HepG2 (cell line): ENCODE measurements around the gene ATP5PF.

Experiments used
- CCDC6 ChIP-seq: sonication (generic); formaldehyde crosslinking; IDR thresholded peaks from 2 replicates; pipeline ENCODE4 v1.8.1; 2022; ENCODE audit warnings: mild to moderate bottlenecking, missing genetic modification reagents, moderate library complexity
- JUN ChIP-seq: sonication (generic); formaldehyde crosslinking; IDR thresholded peaks from 2 replicates; pipeline ENCODE4 v1.4.0; 2020; ENCODE audit warnings: mild to moderate bottlenecking, missing genetic modification reagents
- PCBP2 ChIP-seq: fragments of 200-400 bp; formaldehyde crosslinking; optimal IDR thresholded peaks from 2 replicates; pipeline ENCODE3; 2018; ENCODE audit warnings: low read length, low read depth; ENCODE audit not compliant: poor library complexity, severe bottlenecking
- POLR2A ChIP-seq, 2 experiments: IDR thresholded peaks; 2 replicates each; pipeline ENCODE4 v1.6.1; 2011; ENCODE audit warnings: low read depth in 2 of 2, low read length in 2 of 2, mild to moderate bottlenecking in 1 of 2, moderate library complexity in 1 of 2; ENCODE audit not compliant: insufficient read depth in 1 of 2
- POLR2G ChIP-seq: fragments of 200-400 bp; formaldehyde crosslinking; IDR thresholded peaks from 2 replicates; pipeline ENCODE4 v1.6.1; 2018; ENCODE audit warnings: mild to moderate bottlenecking, low read depth, low read length, moderate library complexity
- SRSF1 ChIP-seq: fragments of 200-400 bp; formaldehyde crosslinking; optimal IDR thresholded peaks from 2 replicates; pipeline ENCODE3; 2017; ENCODE audit warnings: mild to moderate bottlenecking, low read depth, low read length, moderate library complexity
- ZBTB8A ChIP-seq: sonication (generic); formaldehyde crosslinking; IDR thresholded peaks from 2 replicates; pipeline ENCODE4 v1.4.0; 2020; ENCODE audit warnings: mild to moderate bottlenecking, low read depth, missing genetic modification reagents, borderline replicate concordance
- ZFX ChIP-seq: sonication (generic); formaldehyde crosslinking; IDR thresholded peaks from 2 replicates; pipeline ENCODE4 v1.4.0; 2020; ENCODE audit warnings: mild to moderate bottlenecking, low read depth, missing genetic modification reagents, moderate library complexity
- ZNF274 ChIP-seq: sonication (generic); formaldehyde crosslinking; IDR thresholded peaks from 2 replicates; pipeline ENCODE4 v1.5.1; 2020; ENCODE audit warnings: mild to moderate bottlenecking, missing genetic modification reagents
- TF ChIP-seq, protein P1 (sequence below): sonication (generic); formaldehyde crosslinking; IDR thresholded peaks from 2 replicates; pipeline ENCODE4 v1.4.0; 2020; ENCODE audit warnings: missing genetic modification reagents, borderline replicate concordance
- TF ChIP-seq, protein P2 (sequence below): sonication (generic); formaldehyde crosslinking; IDR thresholded peaks from 2 replicates; pipeline ENCODE4 v1.4.0; 2020; ENCODE audit warnings: missing genetic modification reagents
- TF ChIP-seq, protein P3 (sequence below): IDR thresholded peaks from 2 replicates; pipeline ENCODE4 v1.6.1; 2012; ENCODE audit warnings: low read length, improper control_type of control experiment

DNA sequence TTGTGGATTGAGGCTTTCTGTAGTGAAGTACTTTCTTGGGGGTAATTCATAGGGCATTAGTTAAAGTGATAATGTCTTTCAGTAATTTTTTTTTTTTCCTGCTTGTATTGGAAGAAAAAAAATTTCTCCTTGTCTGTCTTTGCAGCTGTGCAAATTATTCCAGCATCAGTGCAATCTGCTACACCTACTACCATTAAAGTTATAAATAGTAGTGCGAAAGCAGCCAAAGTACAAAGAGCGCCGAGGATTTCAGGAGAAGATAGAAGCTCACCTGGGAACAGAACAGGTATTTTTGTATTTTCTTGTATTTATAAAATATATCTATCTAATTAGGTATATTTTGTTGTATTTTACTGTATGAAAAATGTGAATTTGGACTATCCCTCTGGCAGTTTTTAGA, 29.4 kb upstream of the ATP5PF start:
- no peak for TF ChIP-seq PCBP2
- TF ChIP-seq, protein P1, sequence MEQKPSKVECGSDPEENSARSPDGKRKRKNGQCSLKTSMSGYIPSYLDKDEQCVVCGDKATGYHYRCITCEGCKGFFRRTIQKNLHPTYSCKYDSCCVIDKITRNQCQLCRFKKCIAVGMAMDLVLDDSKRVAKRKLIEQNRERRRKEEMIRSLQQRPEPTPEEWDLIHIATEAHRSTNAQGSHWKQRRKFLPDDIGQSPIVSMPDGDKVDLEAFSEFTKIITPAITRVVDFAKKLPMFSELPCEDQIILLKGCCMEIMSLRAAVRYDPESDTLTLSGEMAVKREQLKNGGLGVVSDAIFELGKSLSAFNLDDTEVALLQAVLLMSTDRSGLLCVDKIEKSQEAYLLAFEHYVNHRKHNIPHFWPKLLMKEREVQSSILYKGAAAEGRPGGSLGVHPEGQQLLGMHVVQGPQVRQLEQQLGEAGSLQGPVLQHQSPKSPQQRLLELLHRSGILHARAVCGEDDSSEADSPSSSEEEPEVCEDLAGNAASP, result no peak
- no peak for TF ChIP-seq CCDC6
- TF ChIP-seq ZFX, result no peak
- TF ChIP-seq, protein P2, sequence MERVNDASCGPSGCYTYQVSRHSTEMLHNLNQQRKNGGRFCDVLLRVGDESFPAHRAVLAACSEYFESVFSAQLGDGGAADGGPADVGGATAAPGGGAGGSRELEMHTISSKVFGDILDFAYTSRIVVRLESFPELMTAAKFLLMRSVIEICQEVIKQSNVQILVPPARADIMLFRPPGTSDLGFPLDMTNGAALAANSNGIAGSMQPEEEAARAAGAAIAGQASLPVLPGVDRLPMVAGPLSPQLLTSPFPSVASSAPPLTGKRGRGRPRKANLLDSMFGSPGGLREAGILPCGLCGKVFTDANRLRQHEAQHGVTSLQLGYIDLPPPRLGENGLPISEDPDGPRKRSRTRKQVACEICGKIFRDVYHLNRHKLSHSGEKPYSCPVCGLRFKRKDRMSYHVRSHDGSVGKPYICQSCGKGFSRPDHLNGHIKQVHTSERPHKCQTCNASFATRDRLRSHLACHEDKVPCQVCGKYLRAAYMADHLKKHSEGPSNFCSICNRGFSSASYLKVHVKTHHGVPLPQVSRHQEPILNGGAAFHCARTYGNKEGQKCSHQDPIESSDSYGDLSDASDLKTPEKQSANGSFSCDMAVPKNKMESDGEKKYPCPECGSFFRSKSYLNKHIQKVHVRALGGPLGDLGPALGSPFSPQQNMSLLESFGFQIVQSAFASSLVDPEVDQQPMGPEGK (CRISPR knock-in tag), result no peak
- no peak for TF ChIP-seq JUN (CRISPR knock-in tag)
- TF ChIP-seq ZNF274 (CRISPR knock-in tag), result no peak
- TF ChIP-seq POLR2A (IDR thresholded peaks at IDR 0.05; ENCODE audit: insufficient read depth in 1 of 2, low read depth in 2 of 2, low read length in 2 of 2), result no peak
- TF ChIP-seq ZBTB8A (CRISPR knock-in tag), result no peak
- no peak for TF ChIP-seq SRSF1
- no peak for TF ChIP-seq POLR2G
- TF ChIP-seq, protein P3, sequence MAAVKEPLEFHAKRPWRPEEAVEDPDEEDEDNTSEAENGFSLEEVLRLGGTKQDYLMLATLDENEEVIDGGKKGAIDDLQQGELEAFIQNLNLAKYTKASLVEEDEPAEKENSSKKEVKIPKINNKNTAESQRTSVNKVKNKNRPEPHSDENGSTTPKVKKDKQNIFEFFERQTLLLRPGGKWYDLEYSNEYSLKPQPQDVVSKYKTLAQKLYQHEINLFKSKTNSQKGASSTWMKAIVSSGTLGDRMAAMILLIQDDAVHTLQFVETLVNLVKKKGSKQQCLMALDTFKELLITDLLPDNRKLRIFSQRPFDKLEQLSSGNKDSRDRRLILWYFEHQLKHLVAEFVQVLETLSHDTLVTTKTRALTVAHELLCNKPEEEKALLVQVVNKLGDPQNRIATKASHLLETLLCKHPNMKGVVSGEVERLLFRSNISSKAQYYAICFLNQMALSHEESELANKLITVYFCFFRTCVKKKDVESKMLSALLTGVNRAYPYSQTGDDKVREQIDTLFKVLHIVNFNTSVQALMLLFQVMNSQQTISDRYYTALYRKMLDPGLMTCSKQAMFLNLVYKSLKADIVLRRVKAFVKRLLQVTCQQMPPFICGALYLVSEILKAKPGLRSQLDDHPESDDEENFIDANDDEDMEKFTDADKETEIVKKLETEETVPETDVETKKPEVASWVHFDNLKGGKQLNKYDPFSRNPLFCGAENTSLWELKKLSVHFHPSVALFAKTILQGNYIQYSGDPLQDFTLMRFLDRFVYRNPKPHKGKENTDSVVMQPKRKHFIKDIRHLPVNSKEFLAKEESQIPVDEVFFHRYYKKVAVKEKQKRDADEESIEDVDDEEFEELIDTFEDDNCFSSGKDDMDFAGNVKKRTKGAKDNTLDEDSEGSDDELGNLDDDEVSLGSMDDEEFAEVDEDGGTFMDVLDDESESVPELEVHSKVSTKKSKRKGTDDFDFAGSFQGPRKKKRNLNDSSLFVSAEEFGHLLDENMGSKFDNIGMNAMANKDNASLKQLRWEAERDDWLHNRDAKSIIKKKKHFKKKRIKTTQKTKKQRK, result no peak
